ENCODE measurements around the gene STK40. TPM values are rescaled to one million over a fixed set of nuclear protein-coding genes. Genes with fewer than 3 reads are reported as not detected.

Gene STK40
- polyA plus RNA-seq, 3 donors, result 40.2 to 65.9 (median 55.8) TPM

GRCh38 chr1:36401602-36402503 is 16.1 kb upstream of the STK40 start:
- no peak for DNase-seq
- H2AFZ ChIP-seq (ENCODE audit: insufficient read depth, low read depth, low read length, poor library complexity, severe bottlenecking), result peak overlapping the region; percentile 84

More at GRCh38 chr1:36401602-36402503, 16.1 kb upstream of the STK40 start:
- Mint-ChIP-seq H3K4me1 (peaks cover 26% of the 10 kb centered on the region), H3K36me3 (peaks cover 3 to 9% of the 10 kb centered on the region in 2 donors), H3K27me3 (ENCODE audit: low read depth in 3 of 3) (peaks cover 0 to 7% (median 0%) of the 10 kb centered on the region in 3 donors), H3K27ac (peak overlapping the region; percentile 94 to 97 (median 96)), H3K9me3 (peaks cover 2 to 17% (median 4%) of the 10 kb centered on the region in 7 donors), H3K4me3 (peak overlapping the region; percentile 80 to 91)
- intact Hi-C loops (cut with micrococcal nuclease), result loop anchor here in 1 of 2 donors (5.0 kb wide), 1 partner anchor 40 kb away; no protein-coding TSS in a partner anchor
- H3K9ac ChIP-seq (ENCODE audit: insufficient read depth, low read length, poor library complexity, severe bottlenecking), result peak overlapping the region; percentile 71
- peaks cover 0 to 7% of the 10 kb centered on the region in 2 donors for H3K36me3 ChIP-seq (replicated peaks in 1 of 2; ENCODE audit: control insufficient read depth in 1 of 2, insufficient read depth in 2 of 2, low read length in 2 of 2)
- H3K9me3 ChIP-seq (replicated peaks in 1 of 2; ENCODE audit: control insufficient read depth in 1 of 2, insufficient read depth in 1 of 2, low read length in 2 of 2), result peaks cover 0 to 2% of the 10 kb centered on the region in 2 donors
- TF ChIP-seq CTCF (IDR thresholded peaks at IDR 0.05), result no peak
- peak overlapping the region; percentile 79 to 95 for H3K27ac ChIP-seq (ENCODE audit: low read depth in 1 of 2, low read length in 2 of 2)
- peaks cover 24 to 33% of the 10 kb centered on the region in 2 donors for H3K4me1 ChIP-seq (ENCODE audit: control insufficient read depth in 1 of 2, insufficient read depth in 2 of 2, low read length in 2 of 2)
- no peaks in the 10 kb centered on the region for H4K20me1 ChIP-seq (ENCODE audit: insufficient read depth, low read length)
- peak overlapping the region; percentile 39 to 75 (median 56) for H3K4me3 ChIP-seq (replicated peaks in 1 of 3; ENCODE audit: low read depth in 2 of 3, low read length in 3 of 3)
- peak overlapping the region; percentile 73 for H3K4me2 ChIP-seq (replicated peaks; ENCODE audit: extremely low read depth, low read length, poor library complexity, severe bottlenecking)
- H3K79me2 ChIP-seq (ENCODE audit: insufficient read depth, low read length), result peaks cover 17% of the 10 kb centered on the region
- no peaks in the 10 kb centered on the region for H3K27me3 ChIP-seq (ENCODE audit: control insufficient read depth in 2 of 2, insufficient read depth in 2 of 2, low read length in 2 of 2)
- over 99% methylated on average over 11 of the region's 12 CpGs for WGBS (ENCODE audit: insufficient coverage)

Data from CD14-positive monocyte (primary cell).